Glomerular visceral epithelial cell (primary cell): Measurements from ENCODE around the gene FARP1.

ENCODE experiments used
- DNase-seq: peaks from one replicate; pipeline ENCODE4 v3.0.0-alpha.2; 2016; ENCODE audit errors: extremely low spot score

Gene FARP1

DNA sequence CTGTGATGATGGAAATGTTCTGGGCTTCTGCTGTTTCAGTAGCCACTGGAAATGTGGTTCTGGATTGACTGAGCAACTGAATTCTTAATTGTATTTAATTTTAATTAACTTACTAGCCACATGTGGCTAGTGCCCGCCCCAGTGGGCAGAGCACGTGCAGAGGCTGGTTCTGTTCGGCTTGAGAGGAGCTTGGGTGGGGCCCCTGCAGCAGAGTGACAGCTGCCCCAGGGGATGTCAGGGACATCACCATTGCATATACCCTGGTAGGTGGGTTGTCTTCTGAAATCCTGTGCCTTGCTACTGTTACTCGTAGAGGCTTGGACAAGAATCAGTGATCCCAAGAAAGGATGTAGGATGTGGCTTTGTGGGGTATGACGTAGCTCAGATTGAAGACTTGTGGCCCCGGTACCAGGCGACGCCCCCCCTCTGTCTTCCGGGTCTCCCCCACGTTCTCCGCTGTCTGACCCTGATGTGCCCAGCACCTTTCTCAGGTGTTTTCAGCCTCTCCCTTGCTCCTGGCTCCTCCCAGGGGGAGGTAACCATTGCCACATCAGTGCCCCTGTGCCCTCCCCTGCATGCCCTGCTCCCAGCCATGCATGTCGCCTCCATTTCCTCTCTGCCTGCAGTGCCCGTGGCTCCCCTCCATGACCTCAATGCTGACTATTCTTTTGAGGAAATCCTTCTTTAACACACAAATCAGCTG lies 136.7 kb downstream of the FARP1 start:
- DNase-seq: peak; percentile 85

DNA sequence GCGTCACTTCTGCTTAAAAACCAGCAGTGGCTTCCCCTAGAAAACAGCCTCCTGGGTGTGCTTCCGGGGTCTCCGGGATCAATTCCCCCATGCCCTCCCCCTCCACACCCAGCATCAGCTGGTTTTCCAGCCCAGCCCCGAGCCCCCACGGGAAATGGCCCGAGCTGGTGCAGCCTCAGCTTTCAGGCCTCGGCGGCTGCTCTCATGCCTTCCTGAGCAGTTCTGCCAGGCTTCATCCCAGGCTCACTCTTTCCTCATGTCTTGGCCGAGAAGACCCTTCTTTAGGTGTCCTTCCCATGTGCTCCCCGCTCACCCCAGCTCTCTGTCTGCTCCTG lies 137.2 kb downstream of the FARP1 start:
- DNase-seq: no peak

DNA sequence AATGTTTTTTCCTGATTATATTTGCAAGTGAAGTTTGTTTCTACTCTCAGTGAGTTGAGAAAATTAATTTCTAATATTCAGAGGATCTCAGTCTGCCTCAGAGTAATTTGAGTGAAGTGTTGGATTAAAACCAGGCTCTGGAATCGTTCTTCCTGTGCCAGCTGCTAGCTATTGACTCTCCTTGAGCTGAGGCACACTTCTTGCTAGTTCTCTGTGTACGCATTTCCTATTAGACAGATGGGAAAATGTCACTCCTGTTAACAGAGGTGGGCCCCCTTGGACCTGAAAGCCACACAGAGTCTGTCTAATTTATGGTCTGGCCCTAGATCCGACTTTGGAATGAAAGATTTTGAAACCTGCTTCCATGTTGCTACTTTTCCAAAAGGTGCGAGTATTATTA lies 141.8 kb downstream of the FARP1 start:
- no peak for DNase-seq

DNA sequence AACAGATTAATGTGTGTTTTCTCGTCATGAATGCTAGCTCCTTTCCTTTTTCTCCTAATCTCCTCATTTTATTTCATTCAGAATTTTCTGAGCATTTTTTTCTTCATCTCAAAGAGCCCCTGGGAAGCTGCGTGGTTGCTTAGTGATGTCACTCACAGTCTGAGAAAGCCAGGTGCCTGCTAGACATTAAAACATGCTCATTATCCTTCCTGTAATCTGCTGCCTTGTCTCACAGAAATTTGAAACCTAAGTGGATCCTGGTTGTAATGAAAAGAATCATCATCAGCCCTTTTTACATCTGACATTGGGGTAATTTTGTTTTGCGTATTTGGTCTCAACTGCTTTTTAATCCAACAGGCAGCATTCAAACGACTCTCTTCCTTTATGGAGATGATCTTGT lies 142.4 kb downstream of the FARP1 start:
- DNase-seq: peak; percentile 36

DNA sequence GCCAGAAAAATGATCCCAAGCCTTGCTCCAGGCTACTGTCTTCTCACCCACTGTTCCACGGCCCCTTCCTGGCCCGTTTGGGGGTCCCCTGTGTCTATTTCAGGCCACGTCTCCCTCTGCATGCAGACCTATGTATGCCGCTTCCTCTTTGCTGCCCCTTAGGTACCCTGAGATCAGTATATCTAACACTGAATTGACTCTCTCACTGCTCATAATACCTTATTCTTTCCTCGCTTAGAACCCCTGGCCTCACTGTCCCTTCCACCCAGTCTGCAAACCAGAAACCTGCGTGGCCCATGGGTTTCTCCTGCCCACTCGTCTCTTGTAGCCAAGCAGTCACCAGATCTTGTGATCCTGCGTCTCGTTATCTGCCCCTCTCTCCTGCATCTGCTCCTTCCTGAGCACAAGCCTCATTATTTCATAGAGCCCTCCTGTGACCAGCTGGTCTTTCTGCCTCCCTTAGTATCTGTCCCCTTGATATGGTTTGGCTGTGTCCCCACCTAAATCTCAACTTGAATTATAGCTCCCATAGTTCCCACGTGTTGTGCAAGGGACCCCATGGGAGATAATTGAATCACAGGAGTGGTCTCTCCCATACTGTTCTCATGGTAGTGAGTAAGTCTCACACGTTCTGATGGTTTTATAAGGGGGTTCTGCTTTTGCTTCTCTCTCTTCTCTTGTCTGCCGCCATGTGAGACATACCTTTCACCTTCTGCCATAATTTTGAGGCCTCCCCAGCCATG lies 143.1 kb downstream of the FARP1 start:
- no peak for DNase-seq

DNA sequence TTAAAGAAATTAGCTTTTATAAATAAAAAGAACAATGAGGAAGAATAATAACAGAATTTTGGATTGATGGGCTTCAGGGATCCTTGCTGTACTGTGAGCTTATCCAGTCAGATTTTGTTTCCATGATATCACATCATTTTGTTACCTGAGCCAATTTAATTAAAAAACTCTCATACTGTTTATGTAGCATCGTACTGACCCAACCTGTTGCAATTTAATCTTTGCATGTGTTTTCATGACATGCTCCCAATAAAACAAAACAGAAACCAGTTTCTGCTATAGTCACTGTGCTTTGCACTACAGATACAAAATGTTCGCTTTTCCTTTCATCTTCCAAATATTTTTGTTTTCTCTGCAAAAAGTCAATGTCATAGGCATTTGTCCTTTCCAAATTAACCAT lies 143.9 kb downstream of the FARP1 start:
- no peak for DNase-seq

DNA sequence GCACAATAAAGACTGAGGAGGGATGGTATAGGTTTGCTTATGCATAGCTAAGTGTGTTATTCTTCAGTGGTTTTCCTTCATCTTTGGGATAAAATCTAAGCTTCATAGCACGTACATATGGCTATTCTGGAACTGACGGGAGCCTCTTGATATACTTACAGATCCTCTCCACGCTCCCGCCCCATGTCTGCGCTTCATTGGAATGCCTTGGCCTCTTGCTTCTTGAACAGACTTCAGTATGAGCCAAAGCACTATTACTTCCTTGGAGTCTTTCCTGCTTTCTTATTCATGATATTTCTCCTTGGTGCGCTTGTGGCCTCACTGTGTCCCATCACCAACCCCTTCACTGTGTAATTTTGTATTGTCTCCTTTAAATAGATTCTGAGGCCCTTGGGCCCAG lies 145.3 kb downstream of the FARP1 start:
- DNase-seq: no peak

DNA sequence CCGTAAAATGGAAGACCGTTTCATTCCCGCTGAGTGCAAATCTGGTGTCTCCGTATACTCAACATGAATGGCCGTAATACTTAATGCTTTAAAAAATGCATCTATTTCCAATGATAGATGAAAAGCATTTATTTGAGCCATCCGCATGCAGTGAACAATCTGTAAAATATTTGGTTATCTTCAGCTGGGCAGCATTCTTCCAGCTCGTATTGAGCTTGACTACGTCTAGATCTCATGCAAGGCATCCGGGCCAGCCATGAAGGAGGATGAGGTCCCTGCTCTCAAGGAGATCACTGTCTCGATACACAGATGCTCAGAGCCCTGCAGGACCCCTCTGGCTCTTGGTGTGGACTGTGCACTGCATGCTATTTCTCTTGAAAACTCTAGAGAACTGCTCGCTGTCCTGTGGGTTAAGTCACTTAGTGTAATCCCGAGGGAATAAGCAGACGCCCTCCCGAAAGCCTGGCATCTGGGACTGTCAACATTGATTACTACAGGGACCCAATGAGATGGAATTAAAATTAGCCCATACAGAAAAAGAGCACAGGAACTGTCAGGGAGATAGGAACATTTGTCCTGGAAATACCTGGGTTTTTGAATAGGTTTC lies 146.5 kb downstream of the FARP1 start:
- no peak for DNase-seq

DNA sequence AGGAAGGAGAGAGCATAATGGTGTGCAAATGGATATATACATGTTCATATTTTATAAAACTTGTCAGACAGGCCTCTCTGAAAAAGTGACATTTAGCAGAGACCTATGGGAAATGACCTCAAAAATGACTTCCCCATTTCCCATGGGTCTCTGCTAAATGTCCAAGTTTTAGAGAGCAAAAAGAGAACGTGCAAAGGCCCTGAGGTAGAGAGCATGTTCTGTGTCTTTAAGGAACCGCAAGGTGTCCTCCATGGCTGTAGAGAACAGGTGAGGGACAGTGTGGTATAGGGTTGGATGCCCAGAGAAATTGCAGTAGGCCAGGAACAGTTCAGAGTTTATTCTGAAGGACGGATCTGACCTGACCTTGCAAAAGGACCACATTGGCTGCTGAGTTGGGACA lies 147.4 kb downstream of the FARP1 start:
- no peak for DNase-seq

DNA sequence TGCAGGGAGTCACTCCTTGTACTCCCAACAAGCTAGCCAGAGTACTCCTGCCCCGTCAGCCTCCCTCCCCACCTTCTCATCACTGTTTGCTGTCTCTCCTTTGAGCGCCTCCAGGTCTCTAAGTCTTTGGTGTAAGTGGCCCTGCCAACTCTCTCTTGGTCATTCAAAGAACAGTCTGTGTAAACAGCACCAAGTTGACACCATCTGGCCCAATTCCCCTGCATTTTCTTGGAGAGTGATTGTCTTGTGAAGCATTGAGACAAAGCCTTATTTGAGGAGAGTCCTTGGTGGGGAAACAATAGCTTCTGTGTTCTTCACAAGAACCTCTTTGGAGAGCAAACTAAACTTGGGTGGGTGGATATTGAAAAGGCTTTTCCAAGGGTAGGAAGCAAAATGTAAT lies 148.8 kb downstream of the FARP1 start:
- no peak for DNase-seq

DNA sequence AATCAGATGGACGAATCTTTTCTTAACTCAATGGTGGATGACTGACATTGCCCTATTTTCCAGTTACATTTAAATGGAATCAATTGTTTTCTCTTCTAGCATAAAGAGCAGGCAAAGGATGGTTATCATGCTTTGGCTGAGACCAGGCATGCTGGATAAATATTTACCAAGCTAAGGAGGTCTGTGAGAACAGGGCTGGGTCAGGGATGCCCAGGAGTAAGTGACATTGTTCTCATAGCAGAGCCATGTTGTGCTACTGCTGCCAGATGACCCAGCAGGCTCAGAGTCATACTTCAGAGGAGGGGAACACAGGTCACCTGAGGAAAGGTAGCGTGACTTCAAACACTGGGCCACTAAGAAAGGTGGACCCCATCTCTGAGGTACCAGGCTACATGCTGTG lies 150.2 kb downstream of the FARP1 start:
- no peak for DNase-seq

DNA sequence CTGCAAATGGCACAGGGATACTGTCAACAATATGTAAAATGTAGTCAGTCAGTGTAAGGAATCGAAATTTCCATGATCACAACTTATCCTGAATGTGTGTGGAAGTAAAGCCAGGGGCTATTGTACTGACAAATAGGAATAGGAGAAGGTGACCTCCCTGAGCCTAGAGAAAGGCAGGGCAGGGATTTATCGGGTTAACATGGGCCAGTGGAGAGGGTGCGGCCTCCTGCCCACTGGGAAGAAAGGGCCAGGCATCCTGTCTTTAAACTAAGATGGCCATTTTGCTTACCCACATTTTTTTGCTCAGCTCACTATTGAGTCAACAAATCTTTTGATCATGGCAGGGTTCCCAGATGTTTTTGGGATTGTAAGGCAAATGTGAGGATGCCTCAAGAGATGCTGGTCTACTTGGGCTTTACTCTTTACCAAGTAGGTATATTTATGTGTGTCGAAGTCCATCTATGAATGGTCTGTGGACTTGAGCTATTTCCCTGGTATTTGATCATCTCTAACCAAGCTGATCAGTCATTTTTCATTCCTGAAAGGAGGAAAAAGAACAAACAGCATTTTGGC lies 150.8 kb downstream of the FARP1 start:
- no peak for DNase-seq

DNA sequence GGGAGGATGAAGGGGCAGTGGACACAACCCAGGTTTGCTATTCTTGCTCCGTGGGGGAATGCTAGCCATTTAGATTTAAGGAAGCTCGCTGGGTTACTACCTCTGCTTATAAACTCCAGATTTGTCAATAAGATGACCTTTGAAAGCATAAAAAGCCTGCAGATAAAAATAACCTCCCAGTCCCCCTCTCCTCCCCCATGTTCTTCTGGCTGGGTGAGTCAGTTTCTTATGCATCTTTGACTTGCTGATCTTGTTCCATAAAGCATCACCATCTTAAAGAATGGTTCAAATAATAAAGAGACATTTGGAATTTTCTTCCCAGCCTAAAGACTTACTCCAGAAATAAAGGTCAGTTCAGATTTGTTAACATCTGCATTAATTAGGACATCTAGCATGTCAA lies 152.5 kb downstream of the FARP1 start:
- no peak for DNase-seq

DNA sequence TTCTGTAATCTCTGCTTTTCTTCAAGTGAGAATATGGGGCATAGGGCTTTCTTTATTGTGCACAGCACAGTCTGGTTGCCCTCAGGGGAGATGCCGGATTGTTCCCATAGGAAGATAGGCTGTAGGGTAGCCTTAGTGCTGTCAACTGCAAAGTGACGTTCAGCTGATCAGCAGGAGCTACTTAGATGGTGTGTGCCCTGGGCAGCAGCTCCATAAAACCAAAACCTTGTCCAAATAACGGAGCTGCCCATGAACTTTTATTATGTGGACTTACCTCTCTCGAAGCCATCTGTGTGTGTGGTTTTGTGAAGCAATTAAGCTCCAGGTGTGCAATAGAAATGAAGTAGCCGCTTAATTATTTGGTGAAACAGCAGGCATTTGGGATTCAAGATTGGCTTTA lies 154.2 kb downstream of the FARP1 start:
- no peak for DNase-seq

DNA sequence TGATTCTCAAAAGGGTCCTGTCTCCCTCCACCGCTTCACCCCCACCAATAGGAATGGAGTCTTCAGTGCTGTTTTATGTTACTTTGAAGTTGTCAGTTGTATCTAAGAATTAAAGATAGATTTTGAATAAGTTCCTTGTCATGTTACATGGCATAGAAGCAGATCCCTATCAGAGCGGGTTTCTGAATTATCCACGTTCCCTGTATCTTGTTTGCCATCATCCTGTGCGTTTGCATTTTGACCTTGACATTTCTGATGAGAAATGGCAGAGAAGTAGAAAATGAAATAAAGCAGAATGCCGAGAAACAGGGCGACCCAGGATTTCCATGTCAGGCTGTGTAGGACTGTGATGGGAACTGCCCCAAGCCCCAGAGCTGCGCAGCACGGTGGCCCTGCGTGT lies 154.9 kb downstream of the FARP1 start:
- no peak for DNase-seq

DNA sequence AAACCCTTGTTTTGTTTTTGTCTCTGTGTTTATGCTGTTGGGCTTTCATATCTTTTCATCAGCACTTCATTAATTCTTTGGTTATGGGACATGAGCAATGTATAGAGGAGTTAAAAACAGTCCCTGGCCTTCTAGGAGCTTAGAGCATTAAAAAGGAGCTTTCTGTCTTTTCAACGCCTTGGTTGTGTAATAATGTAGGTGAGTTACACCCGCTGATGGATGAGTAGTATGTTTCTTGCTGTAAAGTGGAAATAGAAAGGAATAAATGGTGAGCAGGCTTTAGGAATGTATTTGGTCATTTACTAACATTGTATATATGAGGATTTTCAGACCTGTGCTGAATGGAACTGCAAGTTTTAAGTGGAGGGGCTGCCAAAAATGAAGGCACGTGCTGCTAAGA lies 155.7 kb downstream of the FARP1 start:
- no peak for DNase-seq

DNA sequence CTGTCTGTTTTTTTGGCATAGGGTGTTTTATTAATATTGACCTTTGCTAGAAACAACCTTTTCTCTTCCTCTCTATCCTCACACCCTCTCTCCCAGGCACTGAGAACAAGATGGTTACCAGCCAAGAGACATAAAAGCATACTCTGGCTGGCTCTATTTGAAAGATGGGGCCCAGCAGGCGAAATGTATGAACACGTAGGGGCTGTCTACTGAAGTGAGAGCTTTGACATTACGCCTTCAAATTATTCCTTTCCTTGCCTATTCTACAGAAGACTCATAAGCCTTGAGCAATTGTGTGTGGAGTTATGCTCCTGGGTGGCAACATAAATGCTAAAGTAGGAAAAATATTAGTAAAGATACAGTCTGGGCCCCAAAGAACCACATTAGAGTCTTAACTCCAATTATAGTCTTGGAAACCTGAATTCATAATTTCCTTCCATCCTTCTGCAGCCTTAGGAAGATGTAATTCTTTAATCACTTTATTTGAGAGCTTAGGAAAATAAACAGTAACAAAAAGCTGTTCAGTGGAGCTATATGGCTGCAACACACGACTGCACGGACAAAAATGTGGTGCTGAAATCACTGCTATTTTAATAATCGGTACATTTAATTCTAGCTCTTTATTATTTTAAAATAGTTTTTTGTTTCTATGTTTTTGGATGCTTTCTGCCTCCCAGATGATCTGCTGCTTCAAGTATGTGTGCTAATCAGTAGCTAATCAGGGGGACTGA lies 156.5 kb downstream of the FARP1 start:
- DNase-seq: no peak

DNA sequence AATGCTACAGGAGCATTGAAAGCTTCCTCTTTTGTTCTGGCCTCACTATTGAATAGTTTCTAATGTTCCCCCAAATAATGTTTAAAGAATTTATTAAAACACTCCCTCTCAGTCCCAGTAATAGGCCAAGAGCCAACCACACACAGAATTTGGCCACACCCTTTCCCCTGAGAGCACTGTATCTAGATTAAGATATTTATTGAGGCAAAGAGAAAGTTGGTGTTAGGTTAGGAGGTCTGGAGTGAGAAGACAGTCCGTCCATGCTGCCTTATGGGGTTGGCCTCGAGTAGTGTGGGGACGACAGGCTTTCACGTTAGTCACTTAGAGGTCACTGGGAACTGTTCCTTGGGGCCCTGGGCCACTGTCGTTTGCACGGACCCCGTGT lies 157.1 kb downstream of the FARP1 start:
- no peak for DNase-seq

DNA sequence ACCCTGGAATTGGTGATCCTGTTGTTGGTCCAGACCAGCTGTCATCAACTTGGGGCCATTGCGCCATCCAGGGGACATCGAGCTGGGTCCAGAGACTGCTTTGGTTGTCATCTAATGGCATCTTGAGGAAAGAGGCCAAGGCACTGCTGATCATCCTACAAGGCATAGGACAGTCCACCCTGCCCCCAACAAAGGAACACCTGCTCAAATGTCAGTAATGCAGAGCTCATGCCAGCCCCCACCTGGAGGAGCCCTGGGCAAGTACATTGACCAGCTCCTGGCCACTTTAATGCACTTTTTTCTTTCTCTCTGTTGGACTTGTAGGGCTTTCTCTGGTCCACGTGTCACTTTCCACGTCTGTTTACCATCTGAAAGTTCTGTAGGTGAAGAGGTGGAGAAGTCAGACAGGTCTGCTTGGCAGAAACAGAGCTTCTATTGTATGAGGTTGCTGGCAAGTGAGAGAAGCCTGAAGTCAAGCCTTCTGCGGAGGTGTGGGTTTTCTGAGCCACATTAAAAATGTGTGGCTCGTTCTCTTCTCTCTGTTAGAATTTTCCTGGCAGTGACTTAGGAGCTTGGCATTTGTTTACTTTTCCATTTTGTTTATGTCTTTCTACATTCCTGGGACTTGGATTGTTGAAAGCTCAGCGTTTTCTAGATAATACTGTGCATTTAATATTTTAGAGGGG lies 158.2 kb downstream of the FARP1 start:
- peak; percentile 17 for DNase-seq

DNA sequence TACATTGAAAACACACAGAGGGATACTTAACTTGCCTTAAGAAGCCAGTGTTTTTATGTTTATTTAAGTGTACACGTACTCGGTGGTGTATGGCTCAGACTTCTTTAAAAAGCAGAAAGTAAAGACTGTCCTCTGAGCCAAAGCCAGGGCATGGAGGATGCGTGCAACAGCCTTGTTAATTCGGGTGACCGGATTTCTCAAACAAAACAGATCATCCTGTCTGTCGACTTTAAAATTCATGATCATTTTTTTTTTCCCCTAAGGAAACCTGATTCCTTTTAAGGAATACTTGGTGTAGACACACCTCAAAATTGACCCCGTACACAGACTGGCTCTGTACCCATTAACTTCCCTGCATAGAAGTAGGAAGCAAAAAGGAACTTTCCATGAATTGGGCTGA lies 158.8 kb downstream of the FARP1 start:
- DNase-seq: no peak

DNA sequence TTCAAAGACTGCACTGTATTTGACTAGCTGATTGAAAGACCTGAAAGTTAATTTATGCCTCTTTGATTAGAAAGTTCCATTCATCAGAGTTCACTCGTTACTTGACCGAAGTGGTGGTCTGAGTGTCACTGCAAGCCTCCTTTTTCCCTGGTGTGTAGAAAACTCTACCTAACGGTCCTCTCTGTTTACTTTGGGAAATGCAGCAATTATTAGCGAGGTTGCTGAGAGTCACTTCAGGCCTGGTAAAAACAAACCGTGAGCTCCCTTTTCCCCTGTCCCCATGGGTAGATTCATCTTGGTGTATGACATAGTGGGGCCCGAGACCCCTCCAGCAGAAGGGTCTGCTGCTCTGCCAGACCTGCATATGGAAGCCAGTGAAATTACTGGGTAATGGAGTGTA lies 161.0 kb downstream of the FARP1 start:
- DNase-seq: no peak

DNA sequence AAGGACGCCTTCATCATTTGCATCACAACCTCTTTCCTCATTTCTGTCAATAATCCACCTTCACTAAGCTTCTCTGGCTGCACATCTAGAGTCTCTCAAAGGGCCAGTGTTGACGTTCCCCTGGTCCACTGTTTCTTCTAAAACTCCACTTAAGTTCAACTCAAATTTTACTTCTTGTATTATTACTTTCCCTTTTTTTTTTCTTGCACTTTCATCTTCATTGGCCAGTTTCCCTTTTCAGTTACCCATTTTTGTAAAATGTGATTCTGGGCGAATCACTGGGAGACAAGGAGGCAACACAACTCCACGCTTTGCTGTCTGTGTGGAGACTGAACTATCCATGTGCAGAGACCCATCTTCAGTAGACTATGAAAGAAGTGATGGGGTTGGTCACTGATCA lies 162.8 kb downstream of the FARP1 start:
- DNase-seq: no peak
